ENCODE measurements around the gene HEPHL1.
"Not testable (repeated sequence)": the region's sequence is repeated elsewhere in the genome, so short reads cannot be mapped to it uniquely, and the experiment has no call there.

The HEPHL1 gene, protein sequence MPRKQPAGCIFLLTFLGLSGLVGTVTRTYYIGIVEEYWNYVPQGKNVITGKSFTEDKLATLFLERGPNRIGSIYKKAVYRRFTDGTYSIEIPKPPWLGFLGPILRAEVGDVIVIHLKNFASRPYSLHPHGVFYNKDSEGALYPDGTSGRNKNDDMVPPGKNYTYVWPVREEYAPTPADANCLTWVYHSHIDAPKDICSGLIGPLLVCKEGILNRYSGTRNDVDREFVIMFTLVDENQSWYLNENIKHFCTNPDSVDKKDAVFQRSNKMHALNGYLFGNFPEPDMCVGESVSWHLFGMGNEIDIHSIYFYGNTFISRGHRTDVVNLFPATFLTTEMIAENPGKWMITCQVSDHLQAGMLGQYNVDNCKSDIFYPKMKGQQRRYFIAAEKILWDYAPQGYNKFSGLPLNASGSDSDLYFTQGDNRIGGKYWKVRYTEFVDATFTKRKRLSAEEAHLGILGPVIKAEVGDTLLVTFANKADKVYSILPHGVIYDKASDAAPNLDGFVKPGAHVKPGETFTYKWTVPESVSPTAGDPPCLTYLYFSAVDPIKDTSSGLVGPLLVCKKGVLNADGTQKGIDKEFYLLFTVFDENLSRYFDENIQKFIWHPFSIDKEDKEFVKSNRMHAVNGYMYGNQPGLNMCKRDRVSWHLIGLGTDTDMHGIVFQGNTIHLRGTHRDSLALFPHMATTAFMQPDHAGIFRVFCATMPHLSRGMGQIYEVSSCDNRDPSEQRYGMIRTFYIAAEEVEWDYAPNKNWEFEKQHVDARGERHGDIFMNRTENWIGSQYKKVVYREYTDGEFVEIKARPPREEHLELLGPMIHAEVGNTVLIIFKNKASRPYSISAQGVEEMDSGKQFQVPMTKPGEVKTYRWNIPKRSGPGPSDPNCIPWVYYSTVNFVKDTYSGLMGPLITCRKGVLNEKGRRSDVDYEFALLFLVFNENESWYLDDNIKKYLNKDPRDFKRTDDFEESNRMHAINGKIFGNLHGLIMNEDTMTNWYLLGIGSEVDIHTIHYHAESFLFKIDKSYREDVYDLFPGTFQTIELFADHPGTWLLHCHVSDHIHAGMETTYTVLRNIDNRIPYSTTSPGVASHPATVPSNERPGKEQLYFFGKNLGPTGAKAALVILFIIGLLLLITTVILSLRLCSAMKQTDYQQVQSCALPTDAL

DNA sequence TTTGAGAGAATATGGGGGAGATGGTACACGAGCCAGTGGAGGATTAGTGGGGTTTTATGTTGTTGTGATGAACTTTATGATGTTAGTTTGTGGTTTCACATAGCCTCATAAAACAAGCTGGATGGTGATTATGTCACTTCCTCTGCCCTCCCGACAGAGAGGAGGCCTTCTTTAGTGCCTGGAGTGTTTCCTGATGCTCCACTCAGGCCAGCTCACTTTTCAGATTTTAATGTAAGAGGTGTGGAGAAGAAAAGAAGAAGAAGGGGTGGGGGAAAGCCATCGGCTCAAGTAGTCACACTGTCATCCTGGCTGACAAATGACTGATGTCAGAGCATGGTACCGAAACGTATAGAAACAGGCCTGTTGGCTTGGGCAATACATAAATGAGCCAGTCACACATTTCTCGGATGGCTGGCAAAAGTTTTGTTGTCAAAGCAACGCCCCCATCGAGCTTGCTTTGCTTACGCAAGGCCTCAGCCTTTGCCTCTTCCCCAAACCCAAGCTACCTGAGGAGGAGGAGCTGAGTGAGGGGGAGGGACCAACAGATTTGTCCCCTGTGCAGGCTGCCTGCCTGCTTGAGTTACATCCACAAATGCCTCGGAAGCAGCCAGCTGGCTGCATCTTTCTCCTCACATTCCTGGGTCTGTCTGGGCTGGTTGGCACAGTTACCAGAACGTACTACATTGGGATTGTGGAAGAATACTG lies at the start of gene HEPHL1:
TSS of gene HEPHL1 (plus strand) at position 578 of the 705 bp plus-strand sequence. CDS start at position 593, 15 bp downstream.
- no peak for DNase-seq

DNA sequence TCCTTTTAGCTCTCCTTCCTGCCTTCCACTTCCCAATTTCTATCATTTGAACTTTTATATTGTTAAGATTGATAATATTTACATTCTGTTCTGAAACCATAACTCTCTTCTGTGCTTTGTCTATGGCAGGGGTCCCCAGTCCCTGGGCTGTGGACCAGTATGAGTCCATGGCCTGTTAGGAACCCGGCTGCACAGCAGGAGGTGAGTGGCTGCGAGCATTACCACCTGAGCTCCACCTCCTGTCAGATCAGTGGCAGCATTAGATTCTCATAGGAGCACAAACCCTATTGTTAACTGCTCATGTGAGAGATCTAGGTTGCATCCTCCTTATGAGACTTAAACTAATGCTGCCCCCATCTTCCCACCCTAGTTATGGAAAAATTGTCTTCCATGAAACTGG lies 48.4 kb upstream of the HEPHL1 start:
- no peak for DNase-seq

DNA sequence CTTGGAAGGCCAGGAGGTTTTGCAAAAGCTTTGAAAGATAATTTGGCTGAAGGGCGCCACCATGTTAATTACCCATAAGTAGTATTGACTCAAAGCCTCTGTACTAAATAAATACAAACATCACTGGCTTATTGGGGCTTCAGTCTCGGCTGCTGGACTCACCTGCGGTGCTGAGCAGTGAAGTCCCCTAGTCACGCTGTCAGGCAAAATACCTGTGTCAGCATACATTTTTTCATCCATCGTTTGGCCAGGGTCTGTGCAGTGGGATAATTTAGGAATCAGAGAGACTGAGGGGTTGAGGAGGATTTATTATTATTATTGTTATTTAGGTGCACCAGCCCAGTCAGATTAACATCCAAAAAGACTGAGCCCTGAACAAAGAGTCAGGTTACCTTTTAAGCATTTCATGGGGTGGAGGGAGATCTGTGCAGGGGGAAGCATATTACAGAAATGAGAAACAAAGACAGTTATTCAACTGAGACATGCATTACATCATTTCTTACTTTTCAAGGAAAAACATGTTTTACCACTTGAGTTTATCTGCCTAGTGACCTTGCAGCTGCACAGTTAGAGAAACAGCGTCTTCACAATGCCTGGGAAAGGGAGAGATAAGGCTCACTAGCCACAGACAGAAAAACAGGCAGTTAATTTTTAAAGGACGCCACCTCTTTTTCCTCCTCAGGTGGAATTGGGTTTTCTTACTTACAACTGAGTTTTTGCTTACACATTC lies 47.7 kb upstream of the HEPHL1 start:
- not testable (repeated sequence) for DNase-seq

DNA sequence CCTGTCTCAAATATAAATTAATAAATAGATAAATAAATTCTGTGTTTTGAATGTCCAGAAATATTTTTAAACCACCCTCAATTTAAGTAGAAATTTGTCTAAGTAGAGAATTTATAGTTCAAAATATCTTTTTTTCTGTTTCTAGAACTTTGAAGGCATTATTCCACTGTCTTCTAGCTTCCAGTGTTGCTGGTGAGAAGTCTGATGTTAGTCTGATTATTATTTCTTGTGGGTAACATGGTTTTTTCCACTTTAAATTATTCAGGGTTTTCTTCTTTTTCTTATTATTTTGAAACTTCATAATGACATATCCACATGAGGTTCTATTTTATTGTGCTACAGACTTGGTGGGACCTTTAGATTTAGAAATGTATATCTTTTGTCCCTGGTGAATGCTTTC lies 46.4 kb upstream of the HEPHL1 start:
- no peak for DNase-seq

DNA sequence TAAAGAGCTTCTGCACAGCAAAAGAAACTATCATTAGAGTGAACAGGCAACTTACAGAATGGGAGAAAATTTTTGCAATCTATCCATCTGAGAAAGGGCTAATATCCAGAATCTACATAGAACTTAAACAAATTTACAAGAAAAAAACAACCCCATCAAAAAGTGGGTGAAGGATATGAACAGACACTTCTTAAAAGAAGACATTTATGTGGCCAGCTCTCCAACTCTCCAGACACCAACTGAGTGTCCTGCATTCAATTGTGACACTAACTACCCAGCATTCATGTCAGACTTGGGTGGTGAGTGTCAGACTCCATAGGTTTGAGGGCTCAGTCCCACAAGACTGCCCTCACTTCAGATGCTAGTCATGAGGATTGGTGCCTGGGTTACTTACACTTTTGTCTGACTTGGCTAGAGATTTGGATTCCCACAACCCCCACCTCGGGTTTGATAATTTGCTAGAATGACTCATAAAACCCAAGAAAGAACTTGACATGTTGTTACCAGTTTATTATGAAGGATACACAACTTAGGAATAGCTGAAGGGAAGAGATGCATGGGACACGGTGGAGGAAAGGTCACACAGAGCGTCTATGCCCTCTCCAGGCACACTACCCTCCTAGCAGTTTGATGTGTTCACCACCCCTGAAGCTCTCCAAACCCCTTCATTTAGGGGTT lies 44.4 kb upstream of the HEPHL1 start:
- DNase-seq: not testable (repeated sequence)

- DNase-seq: no peak
Measured at GRCh38 chr11:93983542-93984195, 37.5 kb upstream of the HEPHL1 start.

DNA sequence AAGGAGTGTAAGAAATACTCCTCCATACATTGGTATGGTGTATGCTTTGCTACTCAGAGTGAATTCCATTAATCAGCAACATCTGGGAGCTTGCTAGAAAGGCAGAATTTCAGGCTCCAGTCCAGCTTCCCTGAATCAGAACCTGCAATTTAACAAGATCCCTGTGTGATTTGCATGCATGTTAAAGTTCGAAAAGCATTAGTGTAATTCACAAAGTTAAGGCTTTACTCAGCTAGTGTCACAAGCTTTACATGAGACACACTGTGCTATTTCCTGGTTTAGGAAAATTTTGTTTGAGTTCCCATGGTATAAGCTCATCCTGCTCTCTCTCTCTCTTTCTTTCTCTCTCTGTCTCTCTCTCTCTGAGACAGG lies 37.0 kb upstream of the HEPHL1 start:
- DNase-seq: no peak

DNA sequence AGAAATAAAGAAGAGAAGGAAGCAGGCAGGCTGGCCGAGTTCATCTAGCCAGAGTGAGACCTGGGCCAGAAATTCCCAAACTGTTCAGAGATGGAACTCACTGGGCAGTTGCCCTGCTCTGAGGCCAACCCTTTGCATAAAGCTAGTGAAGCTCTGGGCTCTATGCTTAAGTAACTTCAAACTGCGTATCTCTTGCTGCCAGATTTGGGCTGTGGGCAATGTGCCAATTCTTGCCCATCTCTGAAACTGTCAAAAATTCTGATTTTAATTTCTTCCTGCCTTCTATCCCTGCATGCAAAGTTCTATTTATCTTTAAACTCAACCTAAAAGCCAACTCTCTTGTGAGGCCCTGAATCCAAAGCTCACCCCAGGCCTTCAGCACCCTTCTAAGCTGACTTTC lies 36.2 kb upstream of the HEPHL1 start:
- DNase-seq: no peak

DNA sequence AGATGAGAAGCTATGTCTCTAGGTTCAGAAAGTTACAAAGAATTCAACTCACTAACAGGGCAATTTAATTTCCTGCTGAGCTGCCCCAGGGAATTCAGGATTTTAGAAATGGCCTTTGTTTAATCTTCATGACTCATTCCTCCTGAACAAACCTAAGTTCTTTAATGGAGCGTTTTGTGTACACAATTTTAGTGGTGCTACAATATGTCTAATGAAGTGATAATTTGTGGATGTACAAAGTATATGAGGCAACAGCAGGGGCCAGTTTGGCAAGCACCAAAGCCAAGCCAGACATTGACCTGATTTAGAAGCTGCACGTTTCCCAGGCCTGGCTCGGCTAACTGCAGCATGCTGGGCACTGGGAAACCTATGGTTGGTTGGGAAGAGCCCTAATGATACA lies 34.4 kb upstream of the HEPHL1 start:
- no peak for DNase-seq

- DNase-seq: no peak
Measured at GRCh38 chr11:93988455-93988854, 32.7 kb upstream of the HEPHL1 start.

DNA sequence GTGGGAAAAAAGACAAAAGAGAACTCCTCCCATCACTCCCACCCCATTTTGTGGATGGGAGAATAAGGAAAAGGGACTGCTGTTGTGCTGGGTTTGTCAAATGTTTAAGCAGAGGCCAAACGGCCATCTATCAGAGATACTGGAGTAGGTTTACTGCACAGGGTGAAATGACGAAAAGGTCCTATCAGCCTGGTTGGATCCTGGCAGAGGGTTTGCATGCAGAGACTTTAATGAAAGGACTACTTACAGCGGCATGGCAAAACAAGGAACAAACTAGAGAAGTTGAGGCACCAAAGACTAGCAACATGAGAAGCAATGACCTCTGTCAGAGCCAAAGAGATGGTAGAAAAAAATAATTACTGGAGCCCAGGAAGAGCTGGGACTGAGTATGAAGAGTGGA lies 32.2 kb upstream of the HEPHL1 start:
- no peak for DNase-seq

GRCh38 chr11:93993747-93994146 lies 27.4 kb upstream of the HEPHL1 start:
- no peak for DNase-seq

- no peak for DNase-seq
Measured at GRCh38 chr11:93997741-93998140, 23.4 kb upstream of the HEPHL1 start.

- DNase-seq: no peak
Measured at GRCh38 chr11:94000659-94001058, 20.5 kb upstream of the HEPHL1 start.

DNA sequence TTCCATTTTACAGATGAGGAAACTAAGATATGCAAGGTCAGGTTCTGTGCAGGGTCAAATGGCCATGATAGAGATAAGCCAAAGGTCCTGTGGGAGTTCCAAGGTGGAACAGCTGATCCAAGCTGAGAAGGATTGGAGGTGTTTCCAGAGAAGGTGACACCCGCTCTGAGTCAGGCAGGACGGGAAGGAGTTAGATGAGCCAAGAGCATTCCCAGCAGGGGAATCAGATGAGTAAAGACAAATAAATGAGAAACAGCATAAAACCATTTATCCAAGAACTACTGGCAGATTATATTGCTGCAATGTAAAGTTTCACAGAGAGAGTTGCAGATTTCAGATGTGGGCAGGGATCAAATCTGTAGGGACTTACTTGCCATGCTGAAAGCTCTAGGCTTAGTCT lies 18.9 kb upstream of the HEPHL1 start:
- no peak for DNase-seq

- no peak for DNase-seq
Measured at GRCh38 chr11:94007426-94007825, 13.7 kb upstream of the HEPHL1 start.

- no peak for DNase-seq
Measured at GRCh38 chr11:94007906-94008305, 13.2 kb upstream of the HEPHL1 start.

GRCh38 chr11:94010136-94010535 lies 11.0 kb upstream of the HEPHL1 start:
- DNase-seq: no peak

- no peak for DNase-seq
Measured at GRCh38 chr11:94011478-94011877, 9.7 kb upstream of the HEPHL1 start.

- DNase-seq: no peak
Measured at GRCh38 chr11:94017446-94017845, 3.7 kb upstream of the HEPHL1 start.

GRCh38 chr11:94018721-94019120 lies 2.4 kb upstream of the HEPHL1 start:
- DNase-seq: no peak
